Activated naive CD4-positive, alpha-beta T cell treated with anti-CD3 and anti-CD28 coated beads for 36 hours (primary cell): ENCODE results near the gene S100A5. TPM values are rescaled to one million over a fixed set of nuclear protein-coding genes. Genes with fewer than 3 reads are reported as not detected.

ENCODE experiments used
- CTCF ChIA-PET: fragments of 350-600 bp; sonication (Branson Sonifier 250); formaldehyde crosslinking; loops from one replicate; lab custom pipeline; 2021; ENCODE audit warnings: antibody characterized with exemption; lab: Charles Lee
- DNase-seq: peaks from one replicate; pipeline ENCODE4 v3.0.0-alpha.2; 2020
- H3K27ac Mint-ChIP-seq: one replicate; pipeline ENCODE4 v1.8.0; 2021; ENCODE audit warnings: mild to moderate bottlenecking, mixed read lengths
- H3K27me3 Mint-ChIP-seq: one replicate; pipeline ENCODE4 v1.8.0; 2021; ENCODE audit warnings: low read depth, mixed read lengths
- H3K36me3 Mint-ChIP-seq: one replicate; pipeline ENCODE4 v1.8.0; 2021; ENCODE audit warnings: low read depth, mixed read lengths
- H3K4me1 Mint-ChIP-seq: one replicate; pipeline ENCODE4 v1.8.0; 2021; ENCODE audit warnings: low read depth, mixed read lengths
- H3K4me3 Mint-ChIP-seq: one replicate; pipeline ENCODE4 v1.8.0; 2021; ENCODE audit warnings: mild to moderate bottlenecking, moderate library complexity, mixed read lengths
- H3K9me3 Mint-ChIP-seq: one replicate; pipeline ENCODE4 v1.8.0; 2021; ENCODE audit warnings: mixed read lengths
- intact Hi-C: fragments of 100-400 bp; cut with micrococcal nuclease; formaldehyde crosslinking; loops from one replicate; pipeline ENCODE4 v1.15.1; 2023
- total RNA-seq, 2 experiments: library from RNA; stranded (reverse); gene quantifications; one replicate each; pipeline ENCODE4 v1.2.3, GENCODE V29; 2021

Gene S100A5
- total RNA-seq, 2 experiments from 2014 or later: 0.89 to 0.93 TPM

- Mint-ChIP-seq H3K27ac (no peak overlapping the region), H3K4me3 (no peak overlapping the region), H3K4me1 (peaks cover 8% of the 10 kb centered on the region), H3K9me3 (no peaks in the 10 kb centered on the region), H3K27me3 (no peaks in the 10 kb centered on the region), H3K36me3 (no peaks in the 10 kb centered on the region)
- DNase-seq: peak; percentile 85
- CTCF ChIA-PET: interaction anchor here (0.6 to 7.2 kb wide), 23 partner anchors 8 to 468 kb away, joined by 3 to 153 read pairs (median 4); partner anchors contain the start of genes CHTOP, JTB, S100A14 and S100A2
- intact Hi-C loops: loop anchor here (1.0 to 2.0 kb wide), 3 partner anchors 125 to 480 kb away; partner anchors contain the start of genes CHTOP, ILF2 and RPS27
These were observed 30.9 kb downstream of the S100A5 start for GRCh38 chr1:153509729-153510354.

- H3K4me1 Mint-ChIP-seq: peaks cover 8% of the 10 kb centered on the region
- H3K4me3 Mint-ChIP-seq: no peak overlapping the region
- CTCF ChIA-PET: interaction anchor here (0.7 to 7.2 kb wide), 12 partner anchors 9 to 240 kb away, joined by 3 to 153 read pairs (median 4); partner anchors contain the start of genes S100A14 and S100A6
- no peak for DNase-seq
- no peaks in the 10 kb centered on the region for H3K27me3 Mint-ChIP-seq
- H3K36me3 Mint-ChIP-seq: no peaks in the 10 kb centered on the region
- no peak overlapping the region for H3K27ac Mint-ChIP-seq
- H3K9me3 Mint-ChIP-seq: no peaks in the 10 kb centered on the region
- intact Hi-C loops: loop anchor here (1.0 kb wide), 1 partner anchor 481 kb away; the partner anchor contains the start of gene RPS27
These were observed 31.7 kb downstream of the S100A5 start for GRCh38 chr1:153509036-153509435.

GRCh38 chr1:153507926-153508583 lies 32.7 kb downstream of the S100A5 start:
- no peak for DNase-seq
- Mint-ChIP-seq H3K27ac (no peak overlapping the region), H3K9me3 (no peaks in the 10 kb centered on the region), H3K36me3 (no peaks in the 10 kb centered on the region), H3K4me1 (peaks cover 8% of the 10 kb centered on the region), H3K4me3 (no peak overlapping the region), H3K27me3 (no peaks in the 10 kb centered on the region)
- intact Hi-C loops: no loop called here
- CTCF ChIA-PET: interaction anchor here (0.6 to 7.2 kb wide), 7 partner anchors 12 to 239 kb away, joined by 3 to 153 read pairs (median 5); partner anchors contain the start of genes S100A4 and S100A6

GRCh38 chr1:153506831-153507413 lies 33.8 kb downstream of the S100A5 start:
- H3K4me1 Mint-ChIP-seq: peaks cover 8% of the 10 kb centered on the region
- no peak overlapping the region for H3K4me3 Mint-ChIP-seq
- H3K27ac Mint-ChIP-seq: no peak overlapping the region
- H3K27me3 Mint-ChIP-seq: no peaks in the 10 kb centered on the region
- CTCF ChIA-PET: interaction anchor here (1.3 to 7.2 kb wide), 2 partner anchors 12 to 64 kb away, joined by 3 to 153 read pairs; no protein-coding TSS in a partner anchor
- no peaks in the 10 kb centered on the region for H3K36me3 Mint-ChIP-seq
- intact Hi-C loops: no loop called here
- DNase-seq: no peak
- H3K9me3 Mint-ChIP-seq: no peaks in the 10 kb centered on the region

GRCh38 chr1:153506386-153506785 lies 34.3 kb downstream of the S100A5 start:
- Mint-ChIP-seq H3K36me3 (no peaks in the 10 kb centered on the region), H3K27ac (no peak overlapping the region), H3K27me3 (no peaks in the 10 kb centered on the region), H3K9me3 (no peaks in the 10 kb centered on the region), H3K4me1 (peaks cover 6% of the 10 kb centered on the region), H3K4me3 (no peak overlapping the region)
- intact Hi-C loops: no loop called here
- CTCF ChIA-PET: interaction anchor here (1.3 to 7.2 kb wide), 2 partner anchors 12 to 64 kb away, joined by 3 to 153 read pairs; no protein-coding TSS in a partner anchor
- DNase-seq: no peak

- no peaks in the 10 kb centered on the region for H3K27me3 Mint-ChIP-seq
- DNase-seq: no peak
- no peak overlapping the region for H3K4me3 Mint-ChIP-seq
- CTCF ChIA-PET: interaction anchor here (1.3 to 1.9 kb wide), 2 partner anchors 10 to 11 kb away, joined by 3 to 11 read pairs; no protein-coding TSS in a partner anchor
- intact Hi-C loops: no loop called here
- H3K4me1 Mint-ChIP-seq: no peaks in the 10 kb centered on the region
- no peaks in the 10 kb centered on the region for H3K9me3 Mint-ChIP-seq
- H3K27ac Mint-ChIP-seq: no peak overlapping the region
- H3K36me3 Mint-ChIP-seq: no peaks in the 10 kb centered on the region
These were observed 35.2 kb downstream of the S100A5 start for GRCh38 chr1:153505576-153505975.

- H3K27me3 Mint-ChIP-seq: peaks cover 7% of the 10 kb centered on the region
- no peak for DNase-seq
- H3K9me3 Mint-ChIP-seq: no peaks in the 10 kb centered on the region
- no peak overlapping the region for H3K4me3 Mint-ChIP-seq
- H3K27ac Mint-ChIP-seq: no peak overlapping the region
- no peaks in the 10 kb centered on the region for H3K4me1 Mint-ChIP-seq
- CTCF ChIA-PET: interaction anchor here (1.9 kb wide), 1 partner anchor 9 kb away, joined by 11 read pairs; no protein-coding TSS in a partner anchor
- intact Hi-C loops: no loop called here
- H3K36me3 Mint-ChIP-seq: no peaks in the 10 kb centered on the region
These were observed 37.0 kb downstream of the S100A5 start for GRCh38 chr1:153503766-153504165.

- CTCF ChIA-PET: interaction anchor here (0.6 to 2.6 kb wide), 5 partner anchors 33 to 263 kb away, joined by 3 to 20 read pairs (median 4); no protein-coding TSS in a partner anchor
- Mint-ChIP-seq H3K4me1 (no peaks in the 10 kb centered on the region), H3K27ac (no peak overlapping the region), H3K4me3 (no peak overlapping the region), H3K9me3 (no peaks in the 10 kb centered on the region), H3K27me3 (peaks cover 14% of the 10 kb centered on the region), H3K36me3 (no peaks in the 10 kb centered on the region)
- no peak for DNase-seq
- intact Hi-C loops: no loop called here
These were observed 42.0 kb downstream of the S100A5 start for GRCh38 chr1:153498746-153499145.

- CTCF ChIA-PET: interaction anchor here (0.6 to 5.2 kb wide), 31 partner anchors 9 to 570 kb away, joined by 3 to 127 read pairs (median 5); partner anchors contain the start of genes PGLYRP4 and S100A9
- DNase-seq: no peak
These were observed 45.2 kb downstream of the S100A5 start for GRCh38 chr1:153495536-153495935.

GRCh38 chr1:153494976-153495535 lies 45.7 kb downstream of the S100A5 start:
- CTCF ChIA-PET: interaction anchor here (0.6 to 5.2 kb wide), 35 partner anchors 9 to 569 kb away, joined by 3 to 127 read pairs (median 4); partner anchors contain the start of genes PGLYRP4, S100A4 and S100A9
- intact Hi-C loops: loop anchor here (1.0 kb wide), 2 partner anchors 30 to 143 kb away; no protein-coding TSS in a partner anchor
- peak; percentile 89 for DNase-seq
- no peak overlapping the region for H3K27ac Mint-ChIP-seq
- H3K9me3 Mint-ChIP-seq: no peaks in the 10 kb centered on the region
- peaks cover 14% of the 10 kb centered on the region for H3K27me3 Mint-ChIP-seq
- no peaks in the 10 kb centered on the region for H3K4me1 Mint-ChIP-seq
- no peaks in the 10 kb centered on the region for H3K36me3 Mint-ChIP-seq
- H3K4me3 Mint-ChIP-seq: no peak overlapping the region

More at GRCh38 chr1:153495536-153495935, 45.2 kb downstream of the S100A5 start:
- no peaks in the 10 kb centered on the region for H3K9me3 Mint-ChIP-seq
- no peaks in the 10 kb centered on the region for H3K36me3 Mint-ChIP-seq
- intact Hi-C loops: loop anchor here (1.0 kb wide), 2 partner anchors 30 to 143 kb away; no protein-coding TSS in a partner anchor
- peaks cover 14% of the 10 kb centered on the region for H3K27me3 Mint-ChIP-seq
- no peak overlapping the region for H3K4me3 Mint-ChIP-seq
- H3K27ac Mint-ChIP-seq: no peak overlapping the region
- no peaks in the 10 kb centered on the region for H3K4me1 Mint-ChIP-seq

GRCh38 chr1:153493343-153493960 lies 47.3 kb downstream of the S100A5 start:
- no peaks in the 10 kb centered on the region for H3K4me1 Mint-ChIP-seq
- H3K36me3 Mint-ChIP-seq: no peaks in the 10 kb centered on the region
- intact Hi-C loops: no loop called here
- no peak for DNase-seq
- no peak overlapping the region for H3K4me3 Mint-ChIP-seq
- H3K27me3 Mint-ChIP-seq: peaks cover 6% of the 10 kb centered on the region
- CTCF ChIA-PET: interaction anchor here (1.0 to 5.2 kb wide), 13 partner anchors 9 to 147 kb away, joined by 3 to 127 read pairs (median 7); partner anchors contain the start of genes PGLYRP4, S100A4 and S100A9
- H3K27ac Mint-ChIP-seq: peak overlapping the region; percentile 22
- no peaks in the 10 kb centered on the region for H3K9me3 Mint-ChIP-seq
